GM21515 (cell line): Measurements from ENCODE around the gene ZNF408.
"Not testable (repeated sequence)": the region's sequence is repeated elsewhere in the genome, so short reads cannot be mapped to it uniquely, and the experiment has no call there.

ENCODE experiments used
- ATAC-seq: cut with Tn5 transposase; IDR thresholded peaks from one replicate; pipeline ENCODE4 v1.9.1; 2021; ENCODE audit not compliant: unreplicated experiment

Gene ZNF408

GRCh38 chr11:46700241-46701077 is at the start of gene ZNF408, which contains the start of gene ARHGAP1:
Gene ZNF408, plus strand, starts transcription at chr11:46701031. Its CDS starts 17 bp downstream, at chr11:46701048.
Gene ARHGAP1, minus strand, starts transcription at chr11:46700619. Its CDS starts 4,512 bp downstream, at chr11:46696107.
- ATAC-seq, result peak; percentile 84

GRCh38 chr11:46655631-46656030 is 45.2 kb upstream of the ZNF408 start:
- ATAC-seq, result no peak

- ATAC-seq, result no peak
These were observed 43.6 kb upstream of the ZNF408 start for GRCh38 chr11:46657186-46657585.

GRCh38 chr11:46658259-46658658 is 42.6 kb upstream of the ZNF408 start:
- no peak for ATAC-seq

- ATAC-seq, result no peak
These were observed 40.9 kb upstream of the ZNF408 start for GRCh38 chr11:46659908-46660307.

- no peak for ATAC-seq
These were observed 39.0 kb upstream of the ZNF408 start for GRCh38 chr11:46661836-46662235.

GRCh38 chr11:46662366-46662765 is 38.5 kb upstream of the ZNF408 start:
- ATAC-seq, result no peak

- ATAC-seq, result no peak
These were observed 37.4 kb upstream of the ZNF408 start for GRCh38 chr11:46663277-46663940.

- ATAC-seq, result no peak
These were observed 36.2 kb upstream of the ZNF408 start for GRCh38 chr11:46664612-46665011.

- ATAC-seq, result no peak
These were observed 35.5 kb upstream of the ZNF408 start for GRCh38 chr11:46665356-46665755.

- ATAC-seq, result no peak
These were observed 34.3 kb upstream of the ZNF408 start for GRCh38 chr11:46666516-46666915.

- no peak for ATAC-seq
These were observed 33.8 kb upstream of the ZNF408 start for GRCh38 chr11:46667043-46667481.

- no peak for ATAC-seq
These were observed 32.2 kb upstream of the ZNF408 start for GRCh38 chr11:46668480-46669085.

GRCh38 chr11:46669711-46670139 is 31.1 kb upstream of the ZNF408 start:
- ATAC-seq, result no peak

- ATAC-seq, result not testable (repeated sequence)
These were observed 30.3 kb upstream of the ZNF408 start for GRCh38 chr11:46670521-46670920.

GRCh38 chr11:46671958-46672315 is 28.9 kb upstream of the ZNF408 start:
- no peak for ATAC-seq

GRCh38 chr11:46672381-46672839 is 28.4 kb upstream of the ZNF408 start:
- no peak for ATAC-seq

- no peak for ATAC-seq
These were observed 26.9 kb upstream of the ZNF408 start for GRCh38 chr11:46673713-46674462.

- ATAC-seq, result no peak
These were observed 26.2 kb upstream of the ZNF408 start for GRCh38 chr11:46674463-46675287.

GRCh38 chr11:46675288-46675851 is 25.5 kb upstream of the ZNF408 start:
- no peak for ATAC-seq
